Right ventricle myocardium superior (tissue), 1 donor: Measurements from ENCODE around the gene MUL1. TPM values are rescaled to one million over a fixed set of nuclear protein-coding genes. Genes with fewer than 3 reads are reported as not detected.

Source experiments
- ATAC-seq: fragments of 200-7000 bp; cut with Tn5 transposase; one replicate; pipeline ENCODE4 v1.9.1; 2020; ENCODE audit warnings: mild to moderate bottlenecking; ENCODE audit not compliant: poor library complexity
- DNase-seq: peaks from one replicate; pipeline ENCODE4 v3.0.0-alpha.2; 2020
- intact Hi-C: fragments of 100-400 bp; cut with DNase I; formaldehyde crosslinking; loops from one replicate; pipeline ENCODE4 v1.11.2; 2022
- long read RNA-seq: library from polyadenylated mRNA; unstranded; transcript quantifications from one replicate; pipeline ENCODE4 v2.0.0, GENCODE V29; 2021
- total RNA-seq: library from RNA; stranded (reverse); fragmentation: NEBNext Ultra II Directional; extraction: Animal tissue kit (Norgen Biotek cat#: 25700); gene quantifications from one replicate; pipeline ENCODE4 v1.2.1, GENCODE V29; 2021
- donor health status: DM: no; HTN: yes; CAD: no; lungs with severe emphysema.

MUL1 gene
- total RNA-seq = 42.1 TPM
- long read RNA-seq, transcript MUL1-201 (4 exons, 2,438 nt) = major isoform, 217 of 229 reads
- long read RNA-seq, partial matches to known transcripts = 2 of 229 reads
- long read RNA-seq, other reads (novel, unspliced or antisense) = 10 of 229 reads

- ATAC-seq = peak; percentile 99
- DNase-seq = peak; percentile 97
- intact Hi-C loops = no loop called here
Observed at GRCh38 chr1:20507564-20508410, at the start of gene MUL1. MUL1 (minus strand) TSS chr1:20508151; CDS start chr1:20508024, 127 bp downstream.

- intact Hi-C loops = no loop called here
- DNase-seq (no peak), ATAC-seq (no peak)
Observed at GRCh38 chr1:20555758-20556120, 47.8 kb upstream of the MUL1 start.

DNA sequence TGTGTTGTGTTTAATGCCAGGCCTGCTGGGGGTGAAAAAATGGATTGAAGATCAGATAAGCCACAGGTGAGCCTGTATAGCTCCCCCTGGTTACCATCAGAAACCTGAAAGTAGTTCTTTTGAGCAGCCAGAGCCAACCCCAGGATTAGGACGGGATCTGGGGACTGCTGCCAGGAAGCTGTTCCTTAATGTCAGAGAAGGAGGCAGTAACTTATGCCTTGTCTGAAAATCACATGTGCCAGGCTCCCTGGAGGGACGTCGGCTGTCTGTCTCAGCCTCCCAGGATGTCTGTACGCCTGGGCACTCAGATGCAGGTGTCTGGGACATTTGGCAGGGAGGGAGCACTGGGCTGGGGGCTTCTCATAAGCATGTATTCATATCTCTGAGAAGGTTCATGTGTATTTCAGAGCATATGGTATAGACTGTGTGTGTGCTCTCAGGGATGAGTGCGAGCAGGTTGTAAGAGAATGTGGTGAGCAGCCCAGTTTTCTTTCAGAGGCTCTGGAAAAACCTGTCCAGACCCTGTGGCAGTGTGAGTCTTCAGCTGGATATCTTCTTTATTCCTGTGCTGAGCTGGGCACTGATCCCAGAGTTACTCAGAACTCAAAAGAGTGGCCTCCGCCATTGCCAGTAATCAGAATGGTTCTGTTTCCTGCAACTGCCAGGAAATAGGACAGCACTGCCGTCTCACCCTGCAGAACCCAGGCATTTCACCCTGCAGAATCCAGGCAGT, 47.2 kb upstream of the MUL1 start:
- ATAC-seq (peak; percentile 34), DNase-seq (no peak)
- intact Hi-C loops = no loop called here

DNA sequence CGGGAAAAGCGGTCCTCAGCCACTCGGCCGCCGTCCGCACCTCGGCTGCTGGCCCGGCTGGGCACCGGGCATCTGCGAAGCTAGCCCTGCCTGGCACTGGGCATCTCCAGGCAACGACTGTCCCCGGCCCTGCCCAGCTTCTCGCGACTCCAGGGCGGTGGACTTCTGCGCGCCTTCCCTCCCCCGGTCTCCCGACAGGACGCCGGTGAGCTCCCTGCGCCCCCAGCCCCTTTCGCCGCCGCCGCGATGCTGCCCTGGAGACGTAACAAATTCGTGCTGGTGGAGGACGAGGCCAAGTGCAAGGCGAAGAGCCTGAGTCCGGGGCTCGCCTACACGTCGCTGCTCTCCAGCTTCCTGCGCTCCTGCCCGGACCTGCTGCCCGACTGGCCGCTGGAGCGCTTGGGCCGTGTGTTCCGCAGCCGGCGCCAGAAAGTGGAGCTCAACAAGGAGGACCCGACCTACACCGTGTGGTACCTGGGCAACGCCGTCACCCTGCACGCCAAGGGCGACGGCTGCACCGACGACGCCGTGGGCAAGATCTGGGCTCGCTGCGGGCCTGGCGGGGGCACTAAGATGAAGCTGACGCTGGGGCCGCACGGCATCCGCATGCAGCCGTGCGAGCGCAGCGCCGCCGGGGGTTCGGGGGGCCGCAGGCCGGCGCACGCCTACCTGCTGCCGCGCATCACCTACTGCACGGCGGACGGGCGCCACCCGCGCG, 44.9 kb upstream of the MUL1 start:
- ATAC-seq (peak; percentile 16), DNase-seq (no peak)
- intact Hi-C loops = no loop called here

GRCh38 chr1:20551945-20552727, 44.2 kb upstream of the MUL1 start, which contains the start of gene FAM43B:
FAM43B (plus strand) TSS chr1:20552573; CDS start chr1:20552974, 401 bp downstream.
- ATAC-seq = peak; percentile 95
- intact Hi-C loops = no loop called here
- peak; percentile 92 for DNase-seq

DNA sequence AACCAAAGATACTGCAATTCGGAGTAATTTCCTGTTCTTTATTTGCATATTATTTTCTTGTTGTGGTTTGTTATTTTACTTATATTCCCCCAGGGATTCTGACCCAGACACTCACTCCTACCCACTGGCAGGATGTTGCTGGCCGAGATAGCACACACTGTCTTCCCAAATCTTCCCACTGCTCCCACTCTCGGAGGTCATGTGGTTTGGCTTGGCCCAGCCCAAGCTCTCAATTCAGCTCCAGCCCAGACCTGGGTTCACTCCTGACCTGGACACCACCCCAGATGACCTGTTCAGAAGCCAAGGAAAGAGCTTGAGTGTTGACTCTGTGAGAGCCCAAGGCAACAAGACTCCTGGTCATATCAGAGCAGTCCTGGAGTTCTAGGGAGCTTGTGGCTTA, 43.2 kb upstream of the MUL1 start:
- intact Hi-C loops = no loop called here
- DNase-seq (no peak), ATAC-seq (peak; percentile 6)

DNA sequence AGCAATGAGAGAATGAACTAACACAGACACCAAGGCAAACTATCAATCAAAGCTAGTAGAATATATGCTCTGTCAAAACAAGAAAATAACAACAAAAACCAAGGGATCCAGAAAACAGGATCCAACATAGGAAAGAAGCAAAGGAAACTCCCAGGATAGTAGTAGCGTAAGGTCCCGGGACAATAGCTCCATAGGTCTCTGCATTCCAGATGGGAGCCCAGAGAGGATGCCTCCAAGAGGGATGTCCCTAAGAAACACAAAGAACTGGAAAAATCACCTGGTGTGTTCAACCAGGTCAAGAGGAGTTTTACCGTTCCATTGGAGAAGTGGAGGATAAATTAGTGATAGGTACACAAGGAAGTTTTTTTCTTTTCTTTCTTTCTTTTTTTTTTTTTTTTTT, 38.7 kb upstream of the MUL1 start:
- intact Hi-C loops = no loop called here
- DNase-seq (no peak), ATAC-seq (no peak)

GRCh38 chr1:20540281-20540680, 32.3 kb upstream of the MUL1 start:
- DNase-seq (no peak), ATAC-seq (no peak)
- intact Hi-C loops = no loop called here

- ATAC-seq = no peak
- intact Hi-C loops = no loop called here
- DNase-seq = no peak
Observed at GRCh38 chr1:20538760-20539551, 31.0 kb upstream of the MUL1 start.

DNA sequence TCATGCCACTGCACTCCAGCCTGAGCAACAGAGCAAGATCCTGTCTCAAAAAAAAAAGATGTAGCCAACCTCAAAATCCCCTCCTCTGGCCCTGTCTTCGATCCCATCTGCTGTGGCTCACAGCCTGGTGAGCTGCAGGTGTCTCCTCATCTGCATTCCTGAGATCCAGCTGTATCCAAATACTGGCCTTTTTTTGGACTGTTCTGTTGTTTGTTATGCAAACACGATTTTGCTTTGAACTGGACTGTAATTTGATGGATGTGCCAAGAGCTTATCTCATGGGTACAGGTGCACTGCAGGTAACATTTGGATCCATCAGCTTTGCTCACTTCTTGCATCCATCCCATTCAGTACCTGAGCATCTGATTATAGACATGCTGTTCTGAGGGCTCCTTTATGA, 30.3 kb upstream of the MUL1 start:
- ATAC-seq (no peak), DNase-seq (no peak)
- intact Hi-C loops = no loop called here

DNA sequence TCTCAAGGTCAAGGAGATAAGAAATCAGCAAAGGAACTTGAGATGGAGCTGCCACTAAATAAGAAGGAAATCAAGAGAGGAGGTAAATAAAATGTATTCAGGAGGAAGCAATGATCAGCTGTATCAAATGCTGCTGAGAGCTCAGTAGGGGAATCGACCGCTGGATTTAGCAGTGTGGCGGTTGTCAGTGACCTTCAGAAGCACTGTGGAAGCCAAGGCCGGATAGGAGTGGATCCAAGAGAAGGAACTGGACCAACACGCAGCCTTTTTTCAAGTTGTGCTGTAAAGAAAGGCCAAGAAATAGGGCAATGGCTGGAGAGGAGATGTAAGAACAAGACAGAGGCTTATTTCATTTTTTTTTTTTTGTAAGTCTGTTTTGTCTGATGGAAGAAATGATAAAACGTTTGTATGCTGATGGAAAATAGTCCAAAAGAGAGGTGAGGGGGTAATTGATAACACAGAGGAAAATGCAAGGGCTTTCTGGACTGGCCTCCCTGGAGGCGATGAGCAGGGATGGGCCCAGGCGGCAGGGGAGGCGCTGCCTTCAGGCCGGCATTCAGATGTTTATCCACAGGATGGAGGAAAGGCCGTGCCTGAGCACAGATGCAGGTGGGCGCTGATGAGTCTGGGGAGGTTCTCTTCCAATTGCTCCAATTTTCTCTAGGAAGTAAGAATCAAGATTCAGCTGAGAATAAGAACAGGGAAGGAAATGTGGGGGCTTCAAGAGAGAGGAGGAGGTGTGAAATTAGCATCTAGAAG, 26.9 kb upstream of the MUL1 start:
- DNase-seq (no peak), ATAC-seq (peak; percentile 65)
- intact Hi-C loops = no loop called here

DNA sequence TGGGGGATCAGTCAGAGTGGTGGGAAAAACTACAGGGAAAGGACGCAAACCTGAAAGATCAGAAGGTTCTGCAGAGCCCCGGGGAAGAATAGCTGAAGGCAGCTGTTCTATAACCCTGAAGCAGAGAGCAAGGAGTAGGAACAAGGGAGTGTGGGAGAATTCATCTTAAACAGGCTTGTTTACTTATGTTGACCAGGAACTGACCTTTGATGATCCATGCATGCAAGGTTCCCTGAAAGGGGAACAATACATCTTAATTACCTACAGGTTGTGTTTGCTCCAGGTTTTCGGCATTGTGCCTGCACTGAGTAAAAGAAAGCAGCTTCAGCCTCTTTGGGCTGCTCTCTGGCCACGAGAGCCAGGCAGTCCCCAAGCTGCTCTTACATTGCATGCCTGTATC, 25.7 kb upstream of the MUL1 start:
- DNase-seq (no peak), ATAC-seq (no peak)
- intact Hi-C loops = no loop called here

DNA sequence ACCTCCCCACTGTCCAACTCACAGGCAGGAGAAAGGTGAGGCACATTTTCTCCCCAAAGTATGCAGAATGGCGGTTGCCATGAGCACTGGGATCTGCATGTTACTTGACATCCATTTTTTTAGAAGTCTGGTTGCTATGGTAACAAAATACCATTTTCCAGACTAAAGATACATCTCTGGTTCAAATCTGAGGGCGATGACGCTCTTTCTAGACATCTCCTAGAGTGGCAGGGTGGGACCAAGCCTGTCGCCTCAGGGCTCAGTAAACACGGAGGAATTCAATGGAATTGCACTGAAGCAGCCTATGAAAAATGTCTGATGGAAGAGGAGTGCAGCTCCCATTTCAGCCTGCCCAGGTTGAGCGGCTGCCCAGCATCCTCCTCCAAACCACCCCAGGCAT, 22.9 kb upstream of the MUL1 start:
- DNase-seq = no peak
- intact Hi-C loops = no loop called here

GRCh38 chr1:20530306-20530705, 22.4 kb upstream of the MUL1 start:
- ATAC-seq (no peak), DNase-seq (no peak)
- intact Hi-C loops = no loop called here

More for the DNA sequence above, 22.9 kb upstream of the MUL1 start:
- ATAC-seq = no peak

GRCh38 chr1:20528221-20528620, 20.3 kb upstream of the MUL1 start:
- intact Hi-C loops = no loop called here
- DNase-seq (no peak), ATAC-seq (no peak)

DNA sequence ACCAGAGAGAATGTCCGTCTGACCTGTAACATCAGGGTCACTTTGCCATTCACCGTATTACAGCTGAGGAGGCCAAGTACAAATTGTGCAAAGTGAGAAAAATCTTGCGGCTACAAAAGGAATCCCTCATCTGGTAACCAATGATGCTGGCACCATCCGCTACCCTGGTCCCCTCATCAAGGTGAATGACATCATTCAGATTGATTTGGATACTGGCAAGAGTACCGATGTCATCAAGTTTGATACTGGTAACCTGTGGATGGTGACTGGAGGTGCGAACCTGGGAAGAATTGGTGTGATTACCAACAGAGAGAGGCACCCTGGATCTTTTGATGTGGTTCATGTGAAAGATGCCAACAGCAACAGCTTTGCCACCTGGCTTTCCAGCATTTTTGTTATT, 18.3 kb upstream of the MUL1 start:
- intact Hi-C loops = no loop called here
- DNase-seq (no peak), ATAC-seq (no peak)
